ENCODE results near the gene ENTPD3. TPM values are rescaled to one million over a fixed set of nuclear protein-coding genes. Genes with fewer than 3 reads are reported as not detected.

ENTPD3 gene
- under 0.01 TPM in 1 of 2 replicates, not detected in the other for total RNA-seq

- DNase-seq (ENCODE audit: low read depth) = no peak
- peak within 1 kb of the TSS; percentile 48 for H3K4me3 ChIP-seq (ENCODE audit: low read depth, low read length)
- no peak for TF ChIP-seq CTCF (IDR thresholded peaks at IDR 0.05; ENCODE audit: insufficient read depth, low read depth, low read length)
Observed at GRCh38 chr3:40387001-40387894, at the start of gene ENTPD3. ENTPD3 (plus strand) TSS chr3:40387184; CDS start chr3:40388058, 874 bp downstream.

GRCh38 chr3:40339871-40340270 is 47.1 kb upstream of the ENTPD3 start:
- no peak for DNase-seq (ENCODE audit: low read depth)
- no peak overlapping the region for H3K4me3 ChIP-seq (ENCODE audit: low read depth, low read length)
- no peak for TF ChIP-seq CTCF (IDR thresholded peaks at IDR 0.05; ENCODE audit: insufficient read depth, low read depth, low read length)

GRCh38 chr3:40340541-40341170 is 46.3 kb upstream of the ENTPD3 start:
- TF ChIP-seq CTCF (IDR thresholded peaks at IDR 0.05; ENCODE audit: insufficient read depth, low read depth, low read length) = no peak
- no peak for DNase-seq (ENCODE audit: low read depth)
- no peak overlapping the region for H3K4me3 ChIP-seq (ENCODE audit: low read depth, low read length)

GRCh38 chr3:40341671-40342070 is 45.3 kb upstream of the ENTPD3 start:
- TF ChIP-seq CTCF (IDR thresholded peaks at IDR 0.05; ENCODE audit: insufficient read depth, low read depth, low read length) = no peak
- no peak overlapping the region for H3K4me3 ChIP-seq (ENCODE audit: low read depth, low read length)
- no peak for DNase-seq (ENCODE audit: low read depth)

- no peak overlapping the region for H3K4me3 ChIP-seq (ENCODE audit: low read depth, low read length)
- TF ChIP-seq CTCF (IDR thresholded peaks at IDR 0.05; ENCODE audit: insufficient read depth, low read depth, low read length) = no peak
- no peak for DNase-seq (ENCODE audit: low read depth)
Observed at GRCh38 chr3:40350529-40350928, 36.5 kb upstream of the ENTPD3 start.

- H3K4me3 ChIP-seq (ENCODE audit: low read depth, low read length) = no peak overlapping the region
- TF ChIP-seq CTCF (IDR thresholded peaks at IDR 0.05; ENCODE audit: insufficient read depth, low read depth, low read length) = no peak
- DNase-seq (ENCODE audit: low read depth) = no peak
Observed at GRCh38 chr3:40355410-40355809, 31.6 kb upstream of the ENTPD3 start.
